SK-N-SH (cell line): Measurements from ENCODE around the gene PTAR1. TPM values are rescaled to one million over a fixed set of nuclear protein-coding genes. Genes with fewer than 3 reads are reported as not detected.

Experiments used
- CTCF ChIA-PET: fragments of 300-600, 350-600 bp; formaldehyde crosslinking; extraction: SDS; loops from one replicate; lab custom pipeline; 2021; lab: Yijun Ruan, JAX
- POLR2A ChIA-PET: fragments of 350-600 bp; sonication (Branson Sonifier 250); formaldehyde crosslinking; extraction: SDS; loops from one replicate; lab custom pipeline; 2020; ENCODE audit warnings: antibody characterized with exemption, inconsistent platforms; lab: Yijun Ruan, JAX
- DNase-seq: peaks from one replicate; pipeline ENCODE4 v3.0.0; 2012
- H2AFZ ChIP-seq: fragments of 200-600 bp; sonication (generic); 2 replicates; pipeline ENCODE4 v1.8.1; 2016; ENCODE audit warnings: antibody characterized with exemption, mild to moderate bottlenecking, low read depth
- H3F3A ChIP-seq: fragments of 200-600 bp; sonication (generic); replicated peaks from 2 replicates; pipeline ENCODE3; 2016; ENCODE audit warnings: antibody characterized with exemption, mild to moderate bottlenecking; ENCODE audit not compliant: insufficient read depth
- H3K27ac ChIP-seq, 2 experiments: fragments of 200-500 bp in 1 of 2; fragments of 200-600 bp in 1 of 2; sonication (Bioruptor generic) in 1 of 2; sonication (generic), shearing (Covaris generic) in 1 of 2; 2 replicates each; pipeline versions ENCODE4 v1.5.1 to v1.6.1; 2014 to 2016; ENCODE audit warnings: low read depth in 2 of 2, inconsistent platforms in 1 of 2, low read length in 1 of 2, mild to moderate bottlenecking in 1 of 2, mixed read lengths in 1 of 2
- H3K27me3 ChIP-seq: fragments of 200-600 bp; sonication (generic), shearing (Covaris generic); 2 replicates; pipeline ENCODE4 v1.6.1; 2016; ENCODE audit warnings: mixed run types; ENCODE audit not compliant: insufficient read depth
- H3K36me3 ChIP-seq, 2 experiments: fragments of 200-500 bp in 1 of 2; fragments of 200-600 bp in 1 of 2; sonication (Bioruptor generic) in 1 of 2; sonication (generic) in 1 of 2; replicated peaks in 1 of 2; 2 replicates each; pipeline versions ENCODE3 to v1.5.1; 2014 to 2016; ENCODE audit warnings: low read length in 1 of 2, mild to moderate bottlenecking in 1 of 2; ENCODE audit not compliant: insufficient read depth in 2 of 2, control insufficient read depth in 1 of 2
- H3K4me1 ChIP-seq, 2 experiments: fragments of 200-500 bp in 1 of 2; fragments of 200-600 bp in 1 of 2; sonication (Bioruptor generic) in 1 of 2; sonication (generic), shearing (Covaris generic) in 1 of 2; 2 replicates each; pipeline versions ENCODE4 v1.5.1 to v1.6.1; 2014 to 2016; ENCODE audit warnings: low read depth in 1 of 2, low read length in 1 of 2, mixed run types in 1 of 2; ENCODE audit not compliant: insufficient read depth in 2 of 2, control insufficient read depth in 1 of 2
- H3K4me2 ChIP-seq: fragments of 200-600 bp; sonication (generic), shearing (Covaris generic); 2 replicates; pipeline ENCODE4 v1.6.1; 2017; ENCODE audit warnings: mixed run types
- H3K4me3 ChIP-seq, 2 experiments: fragments of 200-500 bp in 1 of 2; fragments of 200-600 bp in 1 of 2; sonication (Bioruptor generic) in 1 of 2; sonication (generic), shearing (Covaris generic) in 1 of 2; 2 replicates each; pipeline versions ENCODE4 v1.5.1 to v1.8.1; 2014 to 2016; ENCODE audit warnings: low read depth in 2 of 2, inconsistent platforms in 1 of 2, low read length in 1 of 2, mild to moderate bottlenecking in 1 of 2, mixed read lengths in 1 of 2, moderate library complexity in 1 of 2
- H3K79me2 ChIP-seq: fragments of 200-600 bp; sonication (generic); 2 replicates; pipeline ENCODE4 v1.8.1; 2017; ENCODE audit warnings: mild to moderate bottlenecking; ENCODE audit not compliant: insufficient read depth
- H3K9ac ChIP-seq: fragments of 200-600 bp; sonication (generic); 2 replicates; pipeline ENCODE4 v1.6.1; 2017; ENCODE audit warnings: mixed run types
- H3K9me2 ChIP-seq: fragments of 200-600 bp; sonication (generic); 2 replicates; pipeline ENCODE4 v1.6.1; 2017; ENCODE audit warnings: mixed run types
- H3K9me3 ChIP-seq: fragments of 200-600 bp; sonication (generic); 2 replicates; pipeline ENCODE4 v1.6.1; 2017; ENCODE audit warnings: mixed run types, mild to moderate bottlenecking, moderate library complexity
- H4K20me1 ChIP-seq: fragments of 200-600 bp; sonication (generic); 2 replicates; pipeline ENCODE4 v1.6.1; 2017; ENCODE audit warnings: mild to moderate bottlenecking, mixed run types; ENCODE audit not compliant: insufficient read depth
- ELF1 ChIP-seq: IDR thresholded peaks from 2 replicates; pipeline ENCODE4 v1.4.0; 2012
- EP300 ChIP-seq, 2 experiments: IDR thresholded peaks; 2 replicates each; pipeline versions ENCODE4 v1.4.0 to v1.6.1; 2012; ENCODE audit warnings: borderline replicate concordance in 1 of 2, low read depth in 1 of 2, low read length in 1 of 2
- FOSL2 ChIP-seq: IDR thresholded peaks from 2 replicates; pipeline ENCODE4 v1.4.0; 2012; ENCODE audit warnings: low read depth, mild to moderate bottlenecking, moderate library complexity, borderline replicate concordance
- GATA2 ChIP-seq: sonication (generic); formaldehyde crosslinking; IDR thresholded peaks from 2 replicates; pipeline ENCODE4 v1.5.0; 2020; ENCODE audit warnings: mild to moderate bottlenecking, missing genetic modification reagents
- MXI1 ChIP-seq: IDR thresholded peaks from 2 replicates; pipeline ENCODE4 v1.6.1; 2012; ENCODE audit warnings: mild to moderate bottlenecking, low read depth, low read length, improper control_type of control experiment
- NFIC ChIP-seq: IDR thresholded peaks from 2 replicates; pipeline ENCODE4 v1.4.0; 2012; ENCODE audit warnings: borderline replicate concordance
- NRF1 ChIP-seq: IDR thresholded peaks from 2 replicates; pipeline ENCODE4 v1.6.1; 2012; ENCODE audit warnings: low read depth, mild to moderate bottlenecking, low read length
- POLR2AphosphoS5 ChIP-seq: IDR thresholded peaks from 2 replicates; pipeline ENCODE4 v1.6.1; 2012; ENCODE audit warnings: low read depth, low read length
- RAD21 ChIP-seq: IDR thresholded peaks from 2 replicates; pipeline ENCODE4 v1.6.1; 2012; ENCODE audit warnings: mild to moderate bottlenecking, low read length
- RCOR1 ChIP-seq: fragments of 150-350 bp; IDR thresholded peaks from 2 replicates; pipeline ENCODE4 v1.6.1; 2017; ENCODE audit warnings: antibody characterized with exemption, low read length
- YY1 ChIP-seq: IDR thresholded peaks from 2 replicates; pipeline ENCODE4 v1.4.0; 2012; ENCODE audit warnings: low read depth, mild to moderate bottlenecking
- WGBS: methylation state at CpG from one replicate; pipeline ENCODE4 v1.1.6; 2017; ENCODE audit warnings: low lambda C conversion rate; 5-methylcytosine and 5-hydroxymethylcytosine counted together
- polyA plus RNA-seq, 3 experiments: library from polyadenylated mRNA; depleted of rRNA; stranded (reverse); fragments of >200 nt; gene quantifications; 2 replicates each; pipeline ENCODE4 v1.2.3, GENCODE V29; 2012
- TF ChIP-seq, protein P1 (sequence below): fragments of 200-600 bp; sonication (generic); IDR thresholded peaks from 2 replicates; pipeline ENCODE4 v1.6.1; 2017; ENCODE audit warnings: antibody characterized with exemption, mild to moderate bottlenecking, moderate library complexity
- TF ChIP-seq, protein P2 (sequence below): IDR thresholded peaks from 2 replicates; pipeline ENCODE4 v1.6.1; 2012; ENCODE audit warnings: mild to moderate bottlenecking, low read depth, low read length, moderate library complexity
- TF ChIP-seq, protein P3 (sequence below): IDR thresholded peaks from 2 replicates; pipeline ENCODE4 v1.4.0; 2012; ENCODE audit warnings: low read depth
- TF ChIP-seq, protein P4 (sequence below): fragments of 150-350 bp; IDR thresholded peaks from 2 replicates; pipeline ENCODE4 v1.6.1; 2017; ENCODE audit warnings: antibody characterized with exemption, low read length, low read depth, borderline replicate concordance

PTAR1 gene
- polyA plus RNA-seq, 1 of the 3 experiments (the other 2 are of a cell fraction): 4.7 TPM

DNA sequence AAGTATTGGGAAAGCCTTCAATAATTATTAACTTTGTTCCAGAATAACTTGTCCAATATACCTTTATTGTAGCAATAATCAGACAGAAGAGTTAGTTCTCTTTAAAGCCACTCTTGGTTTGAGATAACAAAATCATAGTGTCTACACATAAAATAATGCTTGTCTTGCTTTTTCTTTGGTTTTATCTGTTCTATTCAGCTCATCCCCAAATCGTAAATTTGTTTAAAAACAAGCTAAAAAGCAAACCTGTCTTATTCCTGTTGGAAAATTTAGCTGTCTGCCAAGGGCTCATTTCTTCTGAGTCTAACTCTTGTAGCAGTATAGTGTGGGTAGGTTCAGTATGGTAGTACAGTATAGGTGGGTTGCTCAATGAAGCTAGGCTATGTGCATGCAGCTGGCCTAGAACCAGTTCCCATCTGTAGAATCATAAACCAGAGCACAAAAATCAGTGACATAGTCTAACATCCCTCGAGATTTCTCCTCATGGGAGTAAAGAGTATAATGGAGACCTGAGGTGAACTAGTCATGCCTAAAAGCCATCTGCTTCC is 69.7 kb downstream of the PTAR1 start (continued):
- TF ChIP-seq, protein P1, sequence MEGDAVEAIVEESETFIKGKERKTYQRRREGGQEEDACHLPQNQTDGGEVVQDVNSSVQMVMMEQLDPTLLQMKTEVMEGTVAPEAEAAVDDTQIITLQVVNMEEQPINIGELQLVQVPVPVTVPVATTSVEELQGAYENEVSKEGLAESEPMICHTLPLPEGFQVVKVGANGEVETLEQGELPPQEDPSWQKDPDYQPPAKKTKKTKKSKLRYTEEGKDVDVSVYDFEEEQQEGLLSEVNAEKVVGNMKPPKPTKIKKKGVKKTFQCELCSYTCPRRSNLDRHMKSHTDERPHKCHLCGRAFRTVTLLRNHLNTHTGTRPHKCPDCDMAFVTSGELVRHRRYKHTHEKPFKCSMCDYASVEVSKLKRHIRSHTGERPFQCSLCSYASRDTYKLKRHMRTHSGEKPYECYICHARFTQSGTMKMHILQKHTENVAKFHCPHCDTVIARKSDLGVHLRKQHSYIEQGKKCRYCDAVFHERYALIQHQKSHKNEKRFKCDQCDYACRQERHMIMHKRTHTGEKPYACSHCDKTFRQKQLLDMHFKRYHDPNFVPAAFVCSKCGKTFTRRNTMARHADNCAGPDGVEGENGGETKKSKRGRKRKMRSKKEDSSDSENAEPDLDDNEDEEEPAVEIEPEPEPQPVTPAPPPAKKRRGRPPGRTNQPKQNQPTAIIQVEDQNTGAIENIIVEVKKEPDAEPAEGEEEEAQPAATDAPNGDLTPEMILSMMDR: no peak
- TF ChIP-seq ELF1: no peak
- no peak for TF ChIP-seq GATA2 (CRISPR knock-in tag)
- TF ChIP-seq, protein P2, sequence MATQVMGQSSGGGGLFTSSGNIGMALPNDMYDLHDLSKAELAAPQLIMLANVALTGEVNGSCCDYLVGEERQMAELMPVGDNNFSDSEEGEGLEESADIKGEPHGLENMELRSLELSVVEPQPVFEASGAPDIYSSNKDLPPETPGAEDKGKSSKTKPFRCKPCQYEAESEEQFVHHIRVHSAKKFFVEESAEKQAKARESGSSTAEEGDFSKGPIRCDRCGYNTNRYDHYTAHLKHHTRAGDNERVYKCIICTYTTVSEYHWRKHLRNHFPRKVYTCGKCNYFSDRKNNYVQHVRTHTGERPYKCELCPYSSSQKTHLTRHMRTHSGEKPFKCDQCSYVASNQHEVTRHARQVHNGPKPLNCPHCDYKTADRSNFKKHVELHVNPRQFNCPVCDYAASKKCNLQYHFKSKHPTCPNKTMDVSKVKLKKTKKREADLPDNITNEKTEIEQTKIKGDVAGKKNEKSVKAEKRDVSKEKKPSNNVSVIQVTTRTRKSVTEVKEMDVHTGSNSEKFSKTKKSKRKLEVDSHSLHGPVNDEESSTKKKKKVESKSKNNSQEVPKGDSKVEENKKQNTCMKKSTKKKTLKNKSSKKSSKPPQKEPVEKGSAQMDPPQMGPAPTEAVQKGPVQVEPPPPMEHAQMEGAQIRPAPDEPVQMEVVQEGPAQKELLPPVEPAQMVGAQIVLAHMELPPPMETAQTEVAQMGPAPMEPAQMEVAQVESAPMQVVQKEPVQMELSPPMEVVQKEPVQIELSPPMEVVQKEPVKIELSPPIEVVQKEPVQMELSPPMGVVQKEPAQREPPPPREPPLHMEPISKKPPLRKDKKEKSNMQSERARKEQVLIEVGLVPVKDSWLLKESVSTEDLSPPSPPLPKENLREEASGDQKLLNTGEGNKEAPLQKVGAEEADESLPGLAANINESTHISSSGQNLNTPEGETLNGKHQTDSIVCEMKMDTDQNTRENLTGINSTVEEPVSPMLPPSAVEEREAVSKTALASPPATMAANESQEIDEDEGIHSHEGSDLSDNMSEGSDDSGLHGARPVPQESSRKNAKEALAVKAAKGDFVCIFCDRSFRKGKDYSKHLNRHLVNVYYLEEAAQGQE: no peak

DNA sequence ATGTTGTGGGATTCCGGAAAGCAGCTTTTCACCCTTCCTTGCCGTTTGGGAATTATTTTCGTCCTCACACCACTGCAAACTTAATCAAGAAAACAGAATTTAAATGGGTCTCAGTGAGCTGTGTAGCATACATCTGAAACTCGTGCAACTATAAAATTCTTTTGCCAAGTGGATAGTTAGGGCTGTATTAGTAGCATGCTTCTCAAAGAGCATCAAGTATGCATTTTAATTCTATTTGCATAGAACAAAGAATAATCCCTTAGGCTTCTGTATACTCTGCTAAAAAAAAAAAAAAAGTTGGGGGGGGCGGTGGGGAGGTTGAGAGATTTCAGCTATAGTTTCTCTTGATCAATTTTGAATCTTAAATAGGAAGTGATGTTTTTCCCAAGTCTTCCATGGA is 75.9 kb downstream of the PTAR1 start:
- no peak overlapping the region for H3K4me2 ChIP-seq
- no peaks in the 10 kb centered on the region for H3K27me3 ChIP-seq
- H3K79me2 ChIP-seq: no peaks in the 10 kb centered on the region
- WGBS: 70% methylated on average over 5 of the region's 5 CpGs
- H3K9me2 ChIP-seq: no peaks in the 10 kb centered on the region
- DNase-seq: no peak
- H4K20me1 ChIP-seq: no peaks in the 10 kb centered on the region
- TF ChIP-seq, protein P3, sequence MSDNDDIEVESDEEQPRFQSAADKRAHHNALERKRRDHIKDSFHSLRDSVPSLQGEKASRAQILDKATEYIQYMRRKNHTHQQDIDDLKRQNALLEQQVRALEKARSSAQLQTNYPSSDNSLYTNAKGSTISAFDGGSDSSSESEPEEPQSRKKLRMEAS: no peak
- ChIA-PET CTCF (interaction anchor here (1.5 to 2.0 kb wide), 2 partner anchors 11 to 13 kb away, joined by 3 to 6 read pairs; no protein-coding TSS in a partner anchor), POLR2A (no interaction called here)
- no peak overlapping the region for H3K27ac ChIP-seq
- no peaks in the 10 kb centered on the region for H3K36me3 ChIP-seq
- H3K9me3 ChIP-seq: no peaks in the 10 kb centered on the region
- peaks cover 0 to 8% of the 10 kb centered on the region in 2 experiments; a peak in 1 of 4 replicates for H3K4me1 ChIP-seq
- H3K9ac ChIP-seq: no peak overlapping the region
- H3F3A ChIP-seq: no peaks in the 10 kb centered on the region
- H3K4me3 ChIP-seq: no peak overlapping the region
- H2AFZ ChIP-seq: no peak overlapping the region

DNA sequence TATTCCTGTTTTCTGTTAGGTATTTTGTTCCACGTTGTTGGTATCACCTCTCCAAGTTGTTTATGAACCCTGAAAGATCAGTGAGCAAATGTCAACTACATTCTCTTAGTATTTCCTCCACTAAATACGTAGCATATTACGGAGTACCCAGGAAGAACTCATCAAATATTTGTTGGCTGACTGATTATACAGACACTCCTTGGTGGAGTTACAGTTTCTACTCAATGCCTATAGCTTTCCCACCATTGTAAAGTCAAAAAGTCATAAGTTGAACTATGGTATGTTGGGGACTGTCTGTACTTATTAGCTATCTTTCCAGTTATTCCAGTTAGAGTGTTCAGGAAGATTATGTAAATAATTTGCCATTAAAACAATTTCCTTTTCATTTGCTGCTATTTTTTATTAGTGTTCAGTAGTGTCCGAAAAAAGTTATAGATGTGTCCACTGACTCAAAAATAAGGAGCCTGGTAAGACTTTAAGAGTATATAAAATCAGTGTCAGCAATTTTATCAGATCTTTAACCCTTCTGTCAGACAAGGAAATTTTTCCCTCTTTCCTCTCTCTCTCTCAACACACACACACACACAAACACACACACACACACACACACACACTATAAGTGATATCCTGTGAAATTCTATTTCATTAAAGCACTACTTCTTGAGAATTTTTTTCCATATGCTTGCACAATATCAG is 80.8 kb downstream of the PTAR1 start:
- H3K27me3 ChIP-seq: no peaks in the 10 kb centered on the region
- no peaks in the 10 kb centered on the region for H3K9me2 ChIP-seq
- CTCF ChIA-PET: interaction anchor here (0.6 kb wide), 1 partner anchor 191 kb away, joined by 3 read pairs; no protein-coding TSS in a partner anchor
- peak overlapping the region; percentile 69; the same call in 1 of the 2 replicates for H2AFZ ChIP-seq
- no peak overlapping the region for H3K27ac ChIP-seq
- peaks cover 20% of the 10 kb centered on the region for H3F3A ChIP-seq
- POLR2A ChIA-PET: no interaction called here
- no peaks in the 10 kb centered on the region for H3K9me3 ChIP-seq
- H3K4me1 ChIP-seq: peaks cover 0 to 27% of the 10 kb centered on the region in 2 experiments; a peak in 1 of 4 replicates
- no peak for DNase-seq
- H3K79me2 ChIP-seq: no peaks in the 10 kb centered on the region
- WGBS: 65% methylated on average over 4 of the region's 4 CpGs
- no peaks in the 10 kb centered on the region for H3K36me3 ChIP-seq
- TF ChIP-seq NFIC (no peak), EP300 (IDR thresholded peaks at IDR 0.05; ENCODE audit: borderline replicate concordance in 1 of 2, low read depth in 1 of 2, low read length in 1 of 2) (no peak), RCOR1 (no peak), YY1 (no peak), NRF1 (no peak), MXI1 (no peak), FOSL2 (no peak), RAD21 (no peak), POLR2AphosphoS5 (no peak)
- TF ChIP-seq, protein P4, sequence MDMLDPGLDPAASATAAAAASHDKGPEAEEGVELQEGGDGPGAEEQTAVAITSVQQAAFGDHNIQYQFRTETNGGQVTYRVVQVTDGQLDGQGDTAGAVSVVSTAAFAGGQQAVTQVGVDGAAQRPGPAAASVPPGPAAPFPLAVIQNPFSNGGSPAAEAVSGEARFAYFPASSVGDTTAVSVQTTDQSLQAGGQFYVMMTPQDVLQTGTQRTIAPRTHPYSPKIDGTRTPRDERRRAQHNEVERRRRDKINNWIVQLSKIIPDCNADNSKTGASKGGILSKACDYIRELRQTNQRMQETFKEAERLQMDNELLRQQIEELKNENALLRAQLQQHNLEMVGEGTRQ: no peak
- TF ChIP-seq, all 33 proteins: peak for 0
- Histone ChIP-seq H4K20me1 (no peaks in the 10 kb centered on the region), H3K4me3 (no peak overlapping the region), H3K9ac (no peak overlapping the region), H3K4me2 (no peak overlapping the region)
